AG09309 (cell line): Measurements from ENCODE around the gene DNAI2.

Experiments used
- DNase-seq: peaks from one replicate; pipeline ENCODE4 v3.0.0-alpha.2; 2010; ENCODE audit warnings: low read depth
- H3K4me3 ChIP-seq: 2 replicates; pipeline ENCODE4 v1.5.1; 2011; ENCODE audit warnings: mild to moderate bottlenecking, low read depth, low read length, moderate library complexity; ENCODE audit not compliant: control insufficient read depth
- TF ChIP-seq, protein P1 (sequence below): IDR thresholded peaks from 2 replicates; pipeline ENCODE4 v1.5.1; 2011; ENCODE audit warnings: mild to moderate bottlenecking, low read depth, low read length, inconsistent platforms; ENCODE audit not compliant: insufficient read depth, control insufficient read depth; ENCODE audit errors: missing control alignments

Gene DNAI2

DNA sequence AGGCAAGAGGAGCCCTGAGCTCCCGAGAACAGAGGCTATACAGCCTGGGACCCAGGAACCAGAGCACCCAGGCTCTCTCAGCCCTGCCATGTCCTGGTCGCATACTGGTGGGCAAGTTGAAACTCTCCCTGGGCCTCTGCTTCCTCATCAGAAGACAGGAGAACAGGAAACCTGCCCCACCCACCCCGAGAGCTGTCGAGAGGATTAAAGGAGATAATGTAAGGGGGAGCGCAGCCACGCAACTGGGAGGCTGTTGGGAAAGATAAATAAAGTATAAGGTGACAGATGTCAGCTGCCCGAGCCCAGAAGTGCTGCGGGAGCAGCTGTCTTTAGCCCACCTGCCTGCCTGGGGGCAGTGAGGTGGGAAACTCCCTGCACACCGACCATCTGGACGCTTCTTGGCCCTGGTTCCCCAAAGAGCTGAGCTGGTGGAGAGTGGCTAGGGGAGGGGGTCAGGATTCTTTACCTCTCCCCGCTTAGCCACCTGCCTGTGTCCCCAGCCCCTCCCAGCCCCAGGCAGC is 58.8 kb downstream of the DNAI2 start:
- no peak for DNase-seq
- TF ChIP-seq, protein P1, sequence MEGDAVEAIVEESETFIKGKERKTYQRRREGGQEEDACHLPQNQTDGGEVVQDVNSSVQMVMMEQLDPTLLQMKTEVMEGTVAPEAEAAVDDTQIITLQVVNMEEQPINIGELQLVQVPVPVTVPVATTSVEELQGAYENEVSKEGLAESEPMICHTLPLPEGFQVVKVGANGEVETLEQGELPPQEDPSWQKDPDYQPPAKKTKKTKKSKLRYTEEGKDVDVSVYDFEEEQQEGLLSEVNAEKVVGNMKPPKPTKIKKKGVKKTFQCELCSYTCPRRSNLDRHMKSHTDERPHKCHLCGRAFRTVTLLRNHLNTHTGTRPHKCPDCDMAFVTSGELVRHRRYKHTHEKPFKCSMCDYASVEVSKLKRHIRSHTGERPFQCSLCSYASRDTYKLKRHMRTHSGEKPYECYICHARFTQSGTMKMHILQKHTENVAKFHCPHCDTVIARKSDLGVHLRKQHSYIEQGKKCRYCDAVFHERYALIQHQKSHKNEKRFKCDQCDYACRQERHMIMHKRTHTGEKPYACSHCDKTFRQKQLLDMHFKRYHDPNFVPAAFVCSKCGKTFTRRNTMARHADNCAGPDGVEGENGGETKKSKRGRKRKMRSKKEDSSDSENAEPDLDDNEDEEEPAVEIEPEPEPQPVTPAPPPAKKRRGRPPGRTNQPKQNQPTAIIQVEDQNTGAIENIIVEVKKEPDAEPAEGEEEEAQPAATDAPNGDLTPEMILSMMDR: no peak
- no peak overlapping the region for H3K4me3 ChIP-seq

DNA sequence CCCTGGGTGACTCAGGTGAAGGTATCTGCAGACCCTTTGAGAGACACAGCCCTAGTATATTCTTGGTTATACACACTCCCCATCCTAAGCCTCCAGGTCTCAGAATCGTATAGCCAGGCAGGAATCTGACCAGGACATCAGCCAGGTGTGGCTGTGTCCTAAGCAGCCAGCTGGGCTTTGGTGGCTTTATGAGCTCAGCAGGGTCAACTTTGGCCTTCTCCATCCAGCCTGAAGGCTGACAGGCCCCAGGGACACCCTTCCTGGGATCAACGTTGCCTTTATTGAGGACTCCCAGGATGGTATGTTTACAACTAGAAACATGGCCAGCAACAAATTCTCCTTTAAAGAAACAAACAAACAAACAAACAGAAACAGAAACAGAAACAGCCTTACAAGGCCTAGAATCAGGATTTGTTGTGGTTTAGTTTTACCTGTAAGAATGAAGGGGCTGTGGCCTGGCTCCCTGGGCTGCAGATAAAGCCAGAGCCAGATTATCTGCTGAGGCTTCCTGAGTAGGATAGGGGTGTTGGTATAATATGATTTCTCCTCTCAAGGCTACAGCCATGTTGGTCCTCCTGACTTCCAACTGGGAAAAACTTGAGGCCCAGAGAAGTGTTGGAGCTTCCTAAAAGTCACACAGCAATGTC is 60.5 kb downstream of the DNAI2 start:
- TF ChIP-seq, protein P1: no peak
- no peak for DNase-seq
- no peak overlapping the region for H3K4me3 ChIP-seq

DNA sequence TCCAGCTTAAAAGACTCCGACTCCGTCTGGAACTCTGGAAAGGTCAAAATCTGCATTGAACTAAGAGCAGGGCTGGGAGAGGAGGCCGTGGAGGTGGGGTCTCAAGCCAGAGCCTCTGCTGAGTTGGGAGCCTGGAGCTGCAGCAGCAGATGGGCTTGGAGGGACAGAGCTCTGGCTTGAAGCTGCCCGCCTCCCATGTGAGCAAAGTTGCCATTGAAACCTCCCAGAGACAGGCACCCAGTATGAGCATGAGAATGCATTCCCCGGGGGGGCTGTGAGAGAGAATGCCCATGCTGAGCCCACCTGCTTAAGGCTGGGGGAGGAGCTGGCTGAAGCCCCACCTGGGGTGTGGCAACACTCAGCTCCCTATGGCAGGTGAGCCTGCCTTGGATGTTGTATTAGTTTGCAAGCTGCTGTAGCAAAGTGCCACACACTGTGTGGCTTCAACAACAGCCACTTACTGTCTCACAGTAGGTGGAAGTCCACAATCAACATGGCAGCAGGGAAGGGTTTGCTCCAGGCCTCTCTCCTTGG is 61.6 kb downstream of the DNAI2 start:
- TF ChIP-seq, protein P1: no peak
- no peak for DNase-seq
- no peak overlapping the region for H3K4me3 ChIP-seq

DNA sequence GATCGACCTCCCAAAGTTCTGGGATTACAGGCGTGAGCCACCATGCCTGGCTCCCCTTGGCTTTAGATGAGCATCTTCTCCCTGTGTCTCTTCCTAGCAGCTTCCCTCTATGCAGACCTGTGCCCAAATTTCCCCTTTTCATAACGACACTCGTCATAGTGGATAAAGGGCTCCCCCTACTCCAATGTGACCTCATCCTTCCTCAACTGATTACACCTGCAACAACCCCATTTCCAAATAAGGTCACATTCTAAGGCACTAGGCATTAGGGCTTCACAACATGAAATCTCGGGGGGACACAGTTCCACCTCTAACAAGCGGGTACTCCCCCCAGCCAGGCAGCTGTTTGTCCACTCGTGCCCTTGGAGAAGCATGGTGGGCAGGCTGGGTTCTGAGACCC is 62.3 kb downstream of the DNAI2 start:
- TF ChIP-seq, protein P1: no peak
- no peak overlapping the region for H3K4me3 ChIP-seq
- no peak for DNase-seq

DNA sequence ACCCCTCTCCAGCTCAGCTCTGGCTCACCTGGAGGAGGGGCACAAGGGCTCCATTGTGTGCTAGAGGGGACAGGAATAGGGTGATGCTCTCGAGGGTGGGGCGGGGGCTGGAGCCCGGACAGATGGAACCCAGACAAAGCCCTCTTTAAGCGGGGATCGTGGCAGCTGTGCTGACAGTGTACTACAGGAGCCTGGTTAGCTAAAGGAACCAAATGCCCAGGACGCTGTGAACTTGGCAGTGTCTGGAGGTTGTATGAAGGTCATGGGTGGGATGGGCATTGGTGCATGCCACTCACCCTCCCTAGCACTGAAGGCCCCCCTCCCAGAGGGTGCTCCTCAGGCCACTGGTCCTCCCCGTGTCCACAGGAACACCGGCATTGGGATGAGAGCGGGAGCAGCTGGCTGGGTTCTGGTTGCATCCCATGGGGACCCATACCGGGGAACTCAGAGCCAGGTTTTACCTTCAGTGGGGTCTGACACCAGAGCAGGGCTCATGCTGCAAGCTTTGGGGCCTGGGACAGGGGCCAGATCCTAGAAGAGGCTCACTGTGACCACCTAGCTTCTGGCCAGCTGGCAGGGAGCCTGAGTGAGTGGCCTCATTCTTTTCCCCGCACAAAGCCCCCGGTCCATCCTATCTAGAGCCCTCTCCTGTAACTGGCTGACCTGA is 63.9 kb downstream of the DNAI2 start:
- DNase-seq: no peak
- TF ChIP-seq, protein P1: no peak
- no peak overlapping the region for H3K4me3 ChIP-seq

DNA sequence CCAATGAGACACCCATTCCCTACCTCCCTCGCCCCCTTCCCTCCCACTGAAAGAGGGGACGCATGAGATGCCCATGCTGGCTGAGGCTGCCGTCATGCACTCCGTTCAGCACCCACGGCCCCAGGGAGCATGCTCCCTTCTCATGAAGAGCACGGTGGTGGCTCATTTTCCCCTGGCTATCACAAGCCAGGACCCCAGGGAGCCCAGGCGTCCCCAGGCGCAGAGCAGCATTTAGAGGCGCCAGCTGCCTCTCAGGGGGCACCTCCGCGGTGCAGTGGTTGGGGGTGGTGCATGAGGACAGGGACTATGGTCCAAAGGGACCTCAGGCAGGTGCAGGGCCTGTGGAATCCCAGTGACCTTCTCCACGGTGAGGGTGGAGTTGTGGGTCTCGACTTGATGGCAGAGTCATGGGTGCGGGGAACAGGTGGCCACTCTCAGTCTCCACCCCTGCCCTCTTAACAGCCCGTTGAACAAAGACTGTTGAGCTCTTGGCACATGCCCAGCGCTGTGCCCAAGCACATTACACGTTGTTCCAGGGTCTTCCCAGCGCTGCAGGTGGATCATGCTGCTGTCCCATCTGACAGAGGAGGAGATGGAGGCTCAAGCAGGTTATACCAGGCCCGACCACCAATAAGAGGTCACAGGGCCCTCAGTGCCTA is 65.6 kb downstream of the DNAI2 start:
- H3K4me3 ChIP-seq: no peak overlapping the region
- TF ChIP-seq, protein P1: no peak
- no peak for DNase-seq
